ENCODE data around the gene GET4. TPM values are rescaled to one million over a fixed set of nuclear protein-coding genes. Genes with fewer than 3 reads are reported as not detected.

GET4 gene
- total RNA-seq, 1 donor from 2014 or later, result 17.2 TPM

- H3K4me3 Mint-ChIP-seq, result peak overlapping the region; percentile 38
- Histone ChIP-seq H3K9me3 (ENCODE audit: low read depth) (no peaks in the 10 kb centered on the region), H3K79me2 (ENCODE audit: low read depth) (peaks cover 38% of the 10 kb centered on the region), H3K4me2 (no peak overlapping the region), H3K36me3 (peaks cover under 1% of the 10 kb centered on the region), H3K9ac (no peak overlapping the region), H3K4me1 (peaks cover 9% of the 10 kb centered on the region), H3K27me3 (no peaks in the 10 kb centered on the region), H2AFZ (replicated peaks) (no peak overlapping the region), H3F3A (ENCODE audit: low read depth) (peaks cover 36% of the 10 kb centered on the region), H4K20me1 (ENCODE audit: low read depth) (peaks cover 29% of the 10 kb centered on the region), H3K4me3 (no peak overlapping the region), H3K27ac (no peak overlapping the region)
- no peaks in the 10 kb centered on the region for H3K9me3 Mint-ChIP-seq
- H3K27ac Mint-ChIP-seq, result no peak overlapping the region
- no peak for TF ChIP-seq CTCF (IDR thresholded peaks at IDR 0.05)
- no peak for TF ChIP-seq EZH2phosphoT487 (IDR thresholded peaks at IDR 0.05)
- TF ChIP-seq EZH2 (IDR thresholded peaks at IDR 0.05), result no peak
- H3K4me1 Mint-ChIP-seq, result peaks cover 15% of the 10 kb centered on the region
- peaks cover 22% of the 10 kb centered on the region for H3K36me3 Mint-ChIP-seq
- peaks cover 2% of the 10 kb centered on the region for H3K27me3 Mint-ChIP-seq (ENCODE audit: insufficient read depth, low read depth)
- no peak for DNase-seq (ENCODE audit: low spot score)
Measured at GRCh38 chr7:875476-876076, 778 bp upstream of the GET4 start.

GRCh38 chr7:876972-877311 lies 588 bp downstream of the GET4 start:
- Histone ChIP-seq H3K9ac (peak overlapping the region; percentile 78), H3K27ac (peak overlapping the region; percentile 10), H3K36me3 (no peaks in the 10 kb centered on the region), H3K4me2 (peak overlapping the region; percentile 93), H3F3A (ENCODE audit: low read depth) (peaks cover 36% of the 10 kb centered on the region), H2AFZ (replicated peaks) (no peak overlapping the region), H3K27me3 (no peaks in the 10 kb centered on the region), H3K4me3 (peak overlapping the region; percentile 95), H3K4me1 (peaks cover 9% of the 10 kb centered on the region), H3K9me3 (ENCODE audit: low read depth) (no peaks in the 10 kb centered on the region), H3K79me2 (ENCODE audit: low read depth) (peaks cover 52% of the 10 kb centered on the region), H4K20me1 (ENCODE audit: low read depth) (peaks cover 43% of the 10 kb centered on the region)
- Mint-ChIP-seq H3K27me3 (ENCODE audit: insufficient read depth, low read depth) (peaks cover 4% of the 10 kb centered on the region), H3K4me1 (peaks cover 15% of the 10 kb centered on the region), H3K27ac (peak overlapping the region; percentile 37), H3K4me3 (peak overlapping the region; percentile 93), H3K9me3 (no peaks in the 10 kb centered on the region), H3K36me3 (peaks cover 20% of the 10 kb centered on the region)
- DNase-seq (ENCODE audit: low spot score), result no peak
- TF ChIP-seq EZH2 (IDR thresholded peaks at IDR 0.05) (no peak), EZH2phosphoT487 (IDR thresholded peaks at IDR 0.05) (no peak), CTCF (IDR thresholded peaks at IDR 0.05) (no peak)

- H3F3A ChIP-seq (ENCODE audit: low read depth), result peaks cover 33% of the 10 kb centered on the region
- no peaks in the 10 kb centered on the region for H3K27me3 ChIP-seq
- H3K4me2 ChIP-seq, result peak overlapping the region; percentile 93
- peak overlapping the region; percentile 95 for H3K4me3 ChIP-seq
- peak overlapping the region; percentile 78 for H3K9ac ChIP-seq
- peaks cover 15% of the 10 kb centered on the region for H3K4me1 Mint-ChIP-seq
- peak overlapping the region; percentile 93 for H3K4me3 Mint-ChIP-seq
- peaks cover 4% of the 10 kb centered on the region for H3K27me3 Mint-ChIP-seq (ENCODE audit: insufficient read depth, low read depth)
- no peaks in the 10 kb centered on the region for H3K9me3 Mint-ChIP-seq
- no peaks in the 10 kb centered on the region for H3K36me3 ChIP-seq
- peaks cover 21% of the 10 kb centered on the region for H3K36me3 Mint-ChIP-seq
- H3K4me1 ChIP-seq, result peaks cover 9% of the 10 kb centered on the region
- H4K20me1 ChIP-seq (ENCODE audit: low read depth), result peaks cover 49% of the 10 kb centered on the region
- H3K9me3 ChIP-seq (ENCODE audit: low read depth), result no peaks in the 10 kb centered on the region
- H2AFZ ChIP-seq (replicated peaks), result no peak overlapping the region
- TF ChIP-seq EZH2phosphoT487 (IDR thresholded peaks at IDR 0.05) (no peak), CTCF (IDR thresholded peaks at IDR 0.05) (no peak), EZH2 (IDR thresholded peaks at IDR 0.05) (no peak)
- H3K79me2 ChIP-seq (ENCODE audit: low read depth), result peaks cover 58% of the 10 kb centered on the region
- no peak overlapping the region for H3K27ac ChIP-seq
- DNase-seq (ENCODE audit: low spot score), result peak; percentile 21
- H3K27ac Mint-ChIP-seq, result no peak overlapping the region
Measured at GRCh38 chr7:877312-878232, 1.2 kb downstream of the GET4 start.
